ENCODE measurements around the gene GRIK1. TPM values are rescaled to one million over a fixed set of nuclear protein-coding genes. Genes with fewer than 3 reads are reported as not detected.

Gene GRIK1
- polyA plus RNA-seq, 3 donors = not detected

DNA sequence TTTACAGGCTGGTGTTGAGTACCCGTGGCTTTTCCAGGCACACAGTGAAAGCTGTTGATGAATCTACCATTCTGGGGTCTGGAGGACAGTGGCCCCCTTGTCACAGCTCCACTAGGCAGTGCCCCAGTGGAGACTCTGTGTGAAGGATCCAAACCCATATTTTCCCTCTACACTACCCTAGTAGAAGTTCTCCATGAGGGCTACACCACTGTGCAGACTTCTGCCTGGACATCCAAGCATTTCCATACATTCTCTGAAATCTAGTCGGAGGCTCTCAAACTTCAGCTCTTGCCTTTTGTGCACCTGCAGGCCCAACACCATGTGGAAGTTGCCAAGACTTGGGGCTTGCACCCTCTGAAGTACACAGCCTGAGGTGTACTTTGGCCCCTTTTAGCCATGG, 413.3 kb downstream of the GRIK1 start:
- no peak for DNase-seq

DNA sequence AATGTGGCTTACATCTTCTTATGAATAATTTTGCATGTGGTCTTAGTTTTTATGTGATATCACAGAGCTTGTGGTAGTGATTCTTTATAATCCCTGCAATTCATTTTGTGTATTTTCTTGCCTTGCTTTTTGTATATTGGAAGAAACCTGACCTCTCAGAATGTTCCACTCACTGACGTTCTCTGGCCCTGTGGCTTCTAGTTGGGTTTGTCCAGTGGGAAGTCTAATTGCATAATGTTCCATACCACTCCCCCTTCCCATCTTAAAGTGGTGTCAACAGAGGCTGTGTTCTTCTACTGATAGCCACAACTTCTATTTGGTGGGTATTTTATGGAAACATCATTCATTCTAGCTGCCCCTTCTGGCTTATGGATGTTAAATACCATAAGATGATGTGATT, 415.7 kb downstream of the GRIK1 start:
- no peak for DNase-seq
- Mint-ChIP-seq H3K4me1 (no peaks in the 10 kb centered on the region), H3K9me3 (peaks cover 18 to 37% (median 32%) of the 10 kb centered on the region in 7 donors), H3K27ac (no peak overlapping the region), H3K36me3 (peaks cover 15 to 24% of the 10 kb centered on the region in 2 donors), H3K4me3 (no peak overlapping the region), H3K27me3 (ENCODE audit: low read depth in 3 of 3) (no peaks in the 10 kb centered on the region)
- TF ChIP-seq, protein P1, sequence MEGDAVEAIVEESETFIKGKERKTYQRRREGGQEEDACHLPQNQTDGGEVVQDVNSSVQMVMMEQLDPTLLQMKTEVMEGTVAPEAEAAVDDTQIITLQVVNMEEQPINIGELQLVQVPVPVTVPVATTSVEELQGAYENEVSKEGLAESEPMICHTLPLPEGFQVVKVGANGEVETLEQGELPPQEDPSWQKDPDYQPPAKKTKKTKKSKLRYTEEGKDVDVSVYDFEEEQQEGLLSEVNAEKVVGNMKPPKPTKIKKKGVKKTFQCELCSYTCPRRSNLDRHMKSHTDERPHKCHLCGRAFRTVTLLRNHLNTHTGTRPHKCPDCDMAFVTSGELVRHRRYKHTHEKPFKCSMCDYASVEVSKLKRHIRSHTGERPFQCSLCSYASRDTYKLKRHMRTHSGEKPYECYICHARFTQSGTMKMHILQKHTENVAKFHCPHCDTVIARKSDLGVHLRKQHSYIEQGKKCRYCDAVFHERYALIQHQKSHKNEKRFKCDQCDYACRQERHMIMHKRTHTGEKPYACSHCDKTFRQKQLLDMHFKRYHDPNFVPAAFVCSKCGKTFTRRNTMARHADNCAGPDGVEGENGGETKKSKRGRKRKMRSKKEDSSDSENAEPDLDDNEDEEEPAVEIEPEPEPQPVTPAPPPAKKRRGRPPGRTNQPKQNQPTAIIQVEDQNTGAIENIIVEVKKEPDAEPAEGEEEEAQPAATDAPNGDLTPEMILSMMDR (IDR thresholded peaks at IDR 0.05) = no peak
- Histone ChIP-seq H3K27me3 (ENCODE audit: control insufficient read depth in 2 of 2, insufficient read depth in 2 of 2, low read length in 2 of 2) (no peaks in the 10 kb centered on the region), H3K9ac (ENCODE audit: insufficient read depth, low read length, poor library complexity, severe bottlenecking) (no peak overlapping the region), H3K9me3 (replicated peaks in 1 of 2; ENCODE audit: control insufficient read depth in 1 of 2, insufficient read depth in 1 of 2, low read length in 2 of 2) (peaks cover 17 to 24% of the 10 kb centered on the region in 2 donors), H3K79me2 (ENCODE audit: insufficient read depth, low read length) (no peaks in the 10 kb centered on the region), H4K20me1 (ENCODE audit: insufficient read depth, low read length) (no peaks in the 10 kb centered on the region), H3K4me1 (ENCODE audit: control insufficient read depth in 1 of 2, insufficient read depth in 2 of 2, low read length in 2 of 2) (no peaks in the 10 kb centered on the region), H3K36me3 (replicated peaks in 1 of 2; ENCODE audit: control insufficient read depth in 1 of 2, insufficient read depth in 2 of 2, low read length in 2 of 2) (peaks cover 0 to 6% of the 10 kb centered on the region in 2 donors), H3K4me2 (replicated peaks; ENCODE audit: extremely low read depth, low read length, poor library complexity, severe bottlenecking) (no peak overlapping the region), H3K4me3 (replicated peaks in 1 of 3; ENCODE audit: low read depth in 2 of 3, low read length in 3 of 3) (no peak overlapping the region), H2AFZ (ENCODE audit: insufficient read depth, low read depth, low read length, poor library complexity, severe bottlenecking) (no peak overlapping the region), H3K27ac (ENCODE audit: low read depth in 1 of 2, low read length in 2 of 2) (no peak overlapping the region)
- intact Hi-C loops (cut with micrococcal nuclease) = no loop called here
- WGBS (ENCODE audit: insufficient coverage) = no CpG with 5 or more reads among the region's 1 CpG

More for the DNA sequence above, 413.3 kb downstream of the GRIK1 start:
- no peak overlapping the region for H3K4me3 ChIP-seq (replicated peaks in 1 of 3; ENCODE audit: low read depth in 2 of 3, low read length in 3 of 3)
- H3K27me3 ChIP-seq (ENCODE audit: control insufficient read depth in 2 of 2, insufficient read depth in 2 of 2, low read length in 2 of 2) = no peaks in the 10 kb centered on the region
- no peak overlapping the region for H3K27ac Mint-ChIP-seq
- TF ChIP-seq, protein P1 (IDR thresholded peaks at IDR 0.05) = no peak
- intact Hi-C loops (cut with micrococcal nuclease) = no loop called here
- no peaks in the 10 kb centered on the region for H3K27me3 Mint-ChIP-seq (ENCODE audit: low read depth in 3 of 3)
- no peaks in the 10 kb centered on the region for H4K20me1 ChIP-seq (ENCODE audit: insufficient read depth, low read length)
- no peak overlapping the region for H3K27ac ChIP-seq (ENCODE audit: low read depth in 1 of 2, low read length in 2 of 2)
- no peak overlapping the region for H2AFZ ChIP-seq (ENCODE audit: insufficient read depth, low read depth, low read length, poor library complexity, severe bottlenecking)
- H3K36me3 ChIP-seq (replicated peaks in 1 of 2; ENCODE audit: control insufficient read depth in 1 of 2, insufficient read depth in 2 of 2, low read length in 2 of 2) = peaks cover 0 to 6% of the 10 kb centered on the region in 2 donors
- no peak overlapping the region for H3K4me3 Mint-ChIP-seq
- H3K9me3 ChIP-seq (replicated peaks in 1 of 2; ENCODE audit: control insufficient read depth in 1 of 2, insufficient read depth in 1 of 2, low read length in 2 of 2) = peaks cover 17 to 24% of the 10 kb centered on the region in 2 donors
- H3K79me2 ChIP-seq (ENCODE audit: insufficient read depth, low read length) = no peaks in the 10 kb centered on the region
- H3K4me1 Mint-ChIP-seq = no peaks in the 10 kb centered on the region
- H3K9me3 Mint-ChIP-seq = peaks cover 18 to 37% (median 29%) of the 10 kb centered on the region in 7 donors
- 100% methylated on average over 2 of the region's 2 CpGs for WGBS (ENCODE audit: insufficient coverage)
- H3K4me2 ChIP-seq (replicated peaks; ENCODE audit: extremely low read depth, low read length, poor library complexity, severe bottlenecking) = no peak overlapping the region
- H3K9ac ChIP-seq (ENCODE audit: insufficient read depth, low read length, poor library complexity, severe bottlenecking) = no peak overlapping the region
- H3K36me3 Mint-ChIP-seq = peaks cover 18 to 26% of the 10 kb centered on the region in 2 donors
- no peaks in the 10 kb centered on the region for H3K4me1 ChIP-seq (ENCODE audit: control insufficient read depth in 1 of 2, insufficient read depth in 2 of 2, low read length in 2 of 2)
